GM18861 (cell line): Measurements from ENCODE around the gene METRNL.
"Not testable (repeated sequence)": the region's sequence is repeated elsewhere in the genome, so short reads cannot be mapped to it uniquely, and the experiment has no call there.

ENCODE experiments used
- ATAC-seq: cut with Tn5 transposase; IDR thresholded peaks from one replicate; pipeline ENCODE4 v1.9.1; 2021; ENCODE audit not compliant: unreplicated experiment

METRNL gene

GRCh38 chr17:83065660-83066542, 13.5 kb upstream of the METRNL start:
- ATAC-seq, result no peak

- not testable (repeated sequence) for ATAC-seq
These were observed 12.9 kb upstream of the METRNL start for GRCh38 chr17:83066543-83066890.

- no peak for ATAC-seq
These were observed 12.2 kb upstream of the METRNL start for GRCh38 chr17:83067071-83067717.

GRCh38 chr17:83067718-83068261, 11.6 kb upstream of the METRNL start:
- no peak for ATAC-seq

GRCh38 chr17:83068641-83069570, 10.5 kb upstream of the METRNL start:
- no peak for ATAC-seq

- ATAC-seq, result no peak
These were observed 9.9 kb upstream of the METRNL start for GRCh38 chr17:83069571-83069906.

GRCh38 chr17:83069931-83070742, 9.3 kb upstream of the METRNL start:
- ATAC-seq, result no peak

- no peak for ATAC-seq
These were observed 8.5 kb upstream of the METRNL start for GRCh38 chr17:83070800-83071341.

GRCh38 chr17:83071365-83071764, 8.0 kb upstream of the METRNL start:
- no peak for ATAC-seq

- ATAC-seq, result no peak
These were observed 7.3 kb upstream of the METRNL start for GRCh38 chr17:83071966-83072562.

- ATAC-seq, result no peak
These were observed 6.6 kb upstream of the METRNL start for GRCh38 chr17:83072600-83073358.

GRCh38 chr17:83073389-83074063, 5.9 kb upstream of the METRNL start:
- no peak for ATAC-seq

- no peak for ATAC-seq
These were observed 4.8 kb upstream of the METRNL start for GRCh38 chr17:83074486-83075223.

- no peak for ATAC-seq
These were observed 4.0 kb upstream of the METRNL start for GRCh38 chr17:83075270-83075880.

- ATAC-seq, result no peak
These were observed 2.5 kb upstream of the METRNL start for GRCh38 chr17:83076938-83077337.

- no peak for ATAC-seq
These were observed 2.0 kb upstream of the METRNL start for GRCh38 chr17:83077411-83077810.

- no peak for ATAC-seq
These were observed 1.5 kb upstream of the METRNL start for GRCh38 chr17:83077939-83078338.
